Prostate gland (tissue), 2 donors: ENCODE measurements around the gene GP9. TPM values are rescaled to one million over a fixed set of nuclear protein-coding genes. Genes with fewer than 3 reads are reported as not detected.

ENCODE experiments used
- DNase-seq: peaks from one replicate; pipeline ENCODE4 v3.0.0-alpha.2; 2019; ENCODE audit warnings: low spot score
- H3K27ac ChIP-seq, 2 donors: fragments of 200-600 bp; sonication (generic); 2 replicates each; pipeline ENCODE4 v1.5.1; 2017 to 2019
- H3K27me3 ChIP-seq: fragments of 200-600 bp; sonication (generic); replicated peaks from 2 replicates; pipeline ENCODE4 v1.5.1; 2019; ENCODE audit not compliant: insufficient read depth
- H3K36me3 ChIP-seq, 2 donors: fragments of 200-600 bp; sonication (generic); 1 replicate in 1 of 2; 2 replicates in 1 of 2; pipeline versions ENCODE4 v1.5.1 to v1.8.1; 2017 to 2019
- H3K4me1 ChIP-seq: fragments of 200-600 bp; sonication (generic); replicated peaks from 2 replicates; pipeline ENCODE4 v1.5.1; 2019
- H3K4me3 ChIP-seq, 2 donors: fragments of 200-600 bp; sonication (generic); 2 replicates each; pipeline ENCODE4 v1.5.1; 2017 to 2019
- H3K9me3 ChIP-seq: fragments of 200-600 bp; sonication (generic); 2 replicates; pipeline ENCODE4 v1.5.1; 2017
- CTCF ChIP-seq, 4 experiments: fragments of 200-600 bp in 2 of 4; fragments of 450-650 bp in 2 of 4; sonication (generic) in 2 of 4; IDR thresholded peaks; 1 replicate in 3 of 4; 2 replicates in 1 of 4; pipeline ENCODE4 v1.5.1; 2016 to 2019; ENCODE audit warnings: antibody characterized with exemption in 4 of 4, mild to moderate bottlenecking in 2 of 4, moderate library complexity in 2 of 4
- POLR2A ChIP-seq: fragments of 450-650 bp; IDR thresholded peaks from one replicate; pipeline ENCODE4 v1.6.1; 2016; ENCODE audit warnings: antibody characterized with exemption, mild to moderate bottlenecking
- POLR2AphosphoS5 ChIP-seq: sonication (generic); formaldehyde crosslinking; IDR thresholded peaks from one replicate; pipeline ENCODE4 v1.6.1; 2017; ENCODE audit warnings: antibody characterized with exemption
- WGBS: methylation state at CpG from one replicate; pipeline ENCODE4 v1.1.5; 2018; 5-methylcytosine and 5-hydroxymethylcytosine counted together
- intact Hi-C: fragments of 100-400 bp; cut with DNase I; formaldehyde crosslinking; loops from one replicate; pipeline ENCODE4 v1.14.2; 2022
- total RNA-seq, 2 donors: library from RNA; depleted of rRNA; stranded (reverse); fragments of >200 nt; gene quantifications; one replicate each; pipeline ENCODE4 v1.1.0, GENCODE V29; 2016

GP9 gene
- total RNA-seq, 2 donors from 2014 or later, result not detected

- TF ChIP-seq POLR2A (no peak), CTCF (IDR thresholded peaks at IDR 0.05) (no peak), POLR2AphosphoS5 (no peak)
- WGBS, result 55% methylated on average over 6 of the region's 6 CpGs
- Histone ChIP-seq H3K4me1 (peaks cover 7% of the 10 kb centered on the region), H3K9me3 (no peaks in the 10 kb centered on the region), H3K4me3 (no peak overlapping the region), H3K27ac (peak overlapping the region; percentile 58 to 62), H3K36me3 (no peaks in the 10 kb centered on the region), H3K27me3 (no peaks in the 10 kb centered on the region)
- intact Hi-C loops, result loop anchor here (2.0 to 10.0 kb wide), 2 partner anchors 78 to 192 kb away; no protein-coding TSS in a partner anchor
- no peak for DNase-seq
Observed at GRCh38 chr3:129052675-129053074, 7.9 kb upstream of the GP9 start.

DNA sequence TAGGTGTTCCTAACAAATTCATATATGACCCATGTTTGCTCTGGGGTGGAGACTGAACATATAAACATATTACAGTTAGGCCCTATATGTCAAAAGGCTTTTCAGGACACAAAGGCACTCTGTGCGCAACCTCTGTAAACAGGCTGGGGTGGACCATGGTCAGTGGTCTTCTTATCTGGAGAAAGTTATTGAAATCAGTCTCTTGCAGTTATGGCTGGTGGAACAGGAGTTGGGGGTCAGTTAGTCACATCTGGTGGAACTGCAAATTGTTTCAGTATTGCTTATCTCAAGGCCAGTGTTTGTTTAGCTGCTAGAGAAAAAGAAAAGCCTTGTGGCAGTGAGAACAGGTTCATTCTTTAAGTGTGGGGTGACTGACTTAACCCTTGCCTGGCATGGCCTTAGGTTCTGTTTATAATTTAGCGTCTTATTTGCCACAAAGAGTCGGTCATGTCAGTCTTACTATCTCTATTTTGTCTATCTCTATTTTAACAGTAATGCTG is 5.9 kb upstream of the GP9 start:
- intact Hi-C loops, result loop anchor here (10.0 kb wide), 1 partner anchor 80 kb away; no protein-coding TSS in a partner anchor
- DNase-seq, result no peak
- peaks cover 17% of the 10 kb centered on the region for H3K4me1 ChIP-seq
- TF ChIP-seq POLR2A (no peak), CTCF (IDR thresholded peaks at IDR 0.05) (no peak), POLR2AphosphoS5 (no peak)
- peak overlapping the region in 1 of 2 donors; percentile 62 for H3K27ac ChIP-seq
- H3K4me3 ChIP-seq, result no peak overlapping the region
- 82% methylated on average over 3 of the region's 3 CpGs for WGBS
- no peaks in the 10 kb centered on the region for H3K9me3 ChIP-seq
- no peaks in the 10 kb centered on the region for H3K36me3 ChIP-seq
- no peaks in the 10 kb centered on the region for H3K27me3 ChIP-seq

- TF ChIP-seq CTCF (IDR thresholded peaks at IDR 0.05), result no peak
- TF ChIP-seq POLR2AphosphoS5, result peak; percentile 22
- Histone ChIP-seq H3K27ac (peak overlapping the region in 1 of 2 donors; percentile 55), H3K27me3 (no peaks in the 10 kb centered on the region), H3K4me1 (peaks cover 17% of the 10 kb centered on the region), H3K4me3 (no peak overlapping the region), H3K36me3 (no peaks in the 10 kb centered on the region), H3K9me3 (no peaks in the 10 kb centered on the region)
- intact Hi-C loops, result loop anchor here (10.0 kb wide), 1 partner anchor 82 kb away; no protein-coding TSS in a partner anchor
- 69% methylated on average over 9 of the region's 9 CpGs for WGBS
- DNase-seq, result no peak
Observed at GRCh38 chr3:129056451-129057173, 4.0 kb upstream of the GP9 start.

DNA sequence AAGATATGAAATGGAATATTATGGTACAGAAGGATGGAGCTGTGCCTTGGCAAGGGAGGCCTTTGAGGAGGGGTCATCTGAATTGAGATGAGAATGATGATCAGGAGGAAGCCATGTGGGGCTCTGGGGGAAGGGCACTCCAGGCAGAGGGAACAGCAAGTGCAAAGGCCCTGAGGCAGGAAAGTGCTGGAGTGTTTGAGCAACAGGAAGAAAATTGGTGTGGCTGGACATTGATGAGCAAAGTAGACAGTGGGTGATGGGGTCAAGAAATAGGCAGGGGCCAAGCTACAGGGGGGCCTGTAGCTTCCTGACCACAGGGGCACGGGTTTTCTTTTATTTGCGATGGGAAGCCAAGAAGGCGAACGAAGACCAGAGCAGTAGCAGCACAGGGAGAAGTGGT is 3.3 kb upstream of the GP9 start:
- no peak overlapping the region for H3K4me3 ChIP-seq
- no peak for DNase-seq
- peak overlapping the region in 1 of 2 donors; percentile 55 for H3K27ac ChIP-seq
- H3K27me3 ChIP-seq, result no peaks in the 10 kb centered on the region
- H3K4me1 ChIP-seq, result peaks cover 16% of the 10 kb centered on the region
- no peaks in the 10 kb centered on the region for H3K36me3 ChIP-seq
- 93% methylated on average over 4 of the region's 4 CpGs for WGBS
- H3K9me3 ChIP-seq, result no peaks in the 10 kb centered on the region
- TF ChIP-seq CTCF (IDR thresholded peaks at IDR 0.05) (no peak), POLR2AphosphoS5 (no peak), POLR2A (no peak)
- intact Hi-C loops, result loop anchor here (10.0 kb wide), 1 partner anchor 82 kb away; no protein-coding TSS in a partner anchor
